Stimulated activated CD4-positive, alpha-beta T cell treated with anti-CD3 and anti-CD28 coated beads, TNF-alpha, amount 100 ng/mL, for 4 hours (primary cell): ENCODE measurements around the gene HTT.
A peak's percentile ranks its signal among the peaks of the same experiment; 100 is the strongest.

ENCODE experiments used
- DNase-seq, 3 experiments: peaks; one replicate each; pipeline ENCODE4 v3.0.0-alpha.2; 2020; ENCODE audit warnings: low read depth in 3 of 3

HTT gene

GRCh38 chr4:3200423-3201090 is 126.1 kb downstream of the HTT start:
- no peak for DNase-seq

GRCh38 chr4:3201718-3202702 is 127.5 kb downstream of the HTT start:
- peak; percentile 18 to 36 (median 29) for DNase-seq

- peak in 1 of 3 experiments; percentile 18 for DNase-seq
Measured at GRCh38 chr4:3202836-3203820, 128.6 kb downstream of the HTT start.

GRCh38 chr4:3203971-3204431 is 129.5 kb downstream of the HTT start:
- DNase-seq = no peak

- DNase-seq = no peak
Measured at GRCh38 chr4:3205995-3206394, 131.5 kb downstream of the HTT start.

- no peak for DNase-seq
Measured at GRCh38 chr4:3206439-3207100, 132.1 kb downstream of the HTT start.

GRCh38 chr4:3207531-3208037 is 133.1 kb downstream of the HTT start:
- no peak for DNase-seq

GRCh38 chr4:3208826-3209225 is 134.3 kb downstream of the HTT start:
- DNase-seq = no peak

- DNase-seq = no peak
Measured at GRCh38 chr4:3209551-3210325, 135.3 kb downstream of the HTT start.

- DNase-seq = no peak
Measured at GRCh38 chr4:3210467-3210866, 136.0 kb downstream of the HTT start.

- DNase-seq = no peak
Measured at GRCh38 chr4:3211866-3212265, 137.4 kb downstream of the HTT start.

GRCh38 chr4:3212391-3213105 is 138.1 kb downstream of the HTT start:
- DNase-seq = no peak

GRCh38 chr4:3213106-3213425 is 138.6 kb downstream of the HTT start:
- no peak for DNase-seq

GRCh38 chr4:3213661-3214250 is 139.3 kb downstream of the HTT start:
- DNase-seq = no peak

- DNase-seq = no peak
Measured at GRCh38 chr4:3215256-3215655, 140.8 kb downstream of the HTT start.

GRCh38 chr4:3215733-3216132 is 141.3 kb downstream of the HTT start:
- DNase-seq = no peak

GRCh38 chr4:3217266-3217665 is 142.8 kb downstream of the HTT start:
- DNase-seq = no peak

GRCh38 chr4:3217771-3218170 is 143.3 kb downstream of the HTT start:
- no peak for DNase-seq
